Body of pancreas (tissue), 4 donors: ENCODE results near the gene RANGAP1. TPM values are rescaled to one million over a fixed set of nuclear protein-coding genes. Genes with fewer than 3 reads are reported as not detected.

Experiments
- ATAC-seq: fragments of 150-250 bp; one replicate; pipeline ENCODE4 v1.9.1; 2016
- DNase-seq, 4 donors: peaks; one replicate each; pipeline ENCODE4 v3.0.0-alpha.2; 2019
- H3K27ac ChIP-seq, 4 donors: fragments of 200-600 bp; sonication (generic); 1 replicate in 3 of 4; 2 replicates in 1 of 4; pipeline versions ENCODE4 v1.5.1 to v1.6.1; 2016 to 2019; ENCODE audit warnings: mild to moderate bottlenecking in 1 of 4, mixed read lengths in 1 of 4, moderate library complexity in 1 of 4
- H3K27me3 ChIP-seq, 2 donors: fragments of 200-600 bp; sonication (generic); one replicate each; pipeline ENCODE4 v1.6.0; 2016; ENCODE audit warnings: mild to moderate bottlenecking in 1 of 2
- H3K36me3 ChIP-seq, 2 donors: fragments of 200-600 bp; sonication (generic); replicated peaks in 1 of 2; 2 replicates each; pipeline ENCODE4 v1.5.1; 2016; ENCODE audit warnings: low read depth in 2 of 2; ENCODE audit not compliant: insufficient read depth in 1 of 2
- H3K4me1 ChIP-seq: fragments of 200-600 bp; sonication (generic); one replicate; pipeline ENCODE4 v1.6.0; 2016
- H3K4me3 ChIP-seq, 2 donors: fragments of 200-600 bp; sonication (generic); 1 replicate in 1 of 2; 2 replicates in 1 of 2; pipeline ENCODE4 v1.5.1; 2016 to 2019
- H3K9me3 ChIP-seq, 3 donors: fragments of 200-600 bp; sonication (generic); 1 replicate in 2 of 3; 2 replicates in 1 of 3; pipeline ENCODE4 v1.5.1; 2016
- CTCF ChIP-seq, 7 experiments: fragments of 450-650 bp in 4 of 7; fragments of 200-600 bp in 3 of 7; sonication (generic) in 3 of 7; IDR thresholded peaks; one replicate each; pipeline ENCODE4 v1.5.1; 2016 to 2019; ENCODE audit warnings: antibody characterized with exemption in 7 of 7
- POLR2A ChIP-seq, 3 donors: fragments of 450-650 bp; IDR thresholded peaks; one replicate each; pipeline ENCODE4 v1.6.1; 2016; ENCODE audit warnings: antibody characterized with exemption in 3 of 3, mild to moderate bottlenecking in 2 of 3
- WGBS, 2 donors: methylation state at CpG; one replicate each; pipeline ENCODE4 v1.1.5; 2017; 5-methylcytosine and 5-hydroxymethylcytosine counted together
- intact Hi-C: fragments of 100-400 bp; cut with DNase I; formaldehyde crosslinking; loops from one replicate; pipeline ENCODE4 v1.15.1; 2023
- total RNA-seq, 2 donors: library from RNA; depleted of rRNA; stranded (reverse); fragments of >200 nt; gene quantifications; one replicate each; pipeline ENCODE4 v1.1.0, GENCODE V29; 2016

The RANGAP1 gene
- total RNA-seq, 2 donors from 2014 or later, result 45.4 to 62.3 TPM

DNA sequence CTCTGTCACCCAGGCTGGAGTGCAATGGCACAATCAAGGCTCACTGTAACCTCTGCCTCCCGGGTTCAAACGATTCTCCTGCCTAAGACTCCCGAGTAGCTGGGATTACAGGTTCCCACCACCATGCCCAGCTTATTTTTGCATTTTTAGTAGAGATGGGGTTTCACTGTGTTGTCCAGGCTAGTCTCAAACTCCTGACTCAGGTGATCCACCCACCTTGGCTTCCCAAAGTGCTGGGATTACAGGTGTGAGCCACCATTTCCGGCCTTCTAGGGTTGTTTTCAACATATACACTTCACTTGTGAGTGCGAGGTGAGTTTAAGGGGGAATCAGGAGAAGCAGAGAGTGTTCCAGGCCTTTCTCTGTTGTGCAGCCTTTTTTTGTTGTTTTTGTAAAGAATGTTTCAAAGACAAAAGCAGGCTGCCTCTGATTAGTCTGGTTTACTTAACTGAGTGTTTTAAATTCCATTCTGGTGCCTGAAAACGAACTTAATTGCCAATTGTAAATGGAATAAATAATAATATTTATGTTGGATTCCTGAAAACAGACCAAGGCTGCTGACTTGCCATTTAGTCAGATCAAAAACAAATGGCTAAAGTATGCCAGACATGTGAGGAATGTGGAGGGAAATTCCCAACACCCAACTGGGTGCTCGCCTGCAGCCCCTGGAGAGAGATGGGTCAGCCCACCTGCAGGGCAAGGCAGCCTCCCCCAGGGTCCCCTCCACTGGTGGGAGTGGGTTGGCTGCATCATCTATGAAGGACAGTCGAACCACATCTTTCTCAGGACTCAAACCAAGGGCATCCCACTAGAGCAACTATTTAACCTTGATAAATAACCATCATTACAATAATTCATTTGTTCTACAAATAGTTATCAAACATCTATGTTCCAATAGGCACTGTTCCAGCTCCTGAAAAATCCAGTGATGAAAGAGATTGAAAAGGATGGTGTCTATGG lies 4.6 kb upstream of the RANGAP1 start:
- Histone ChIP-seq H3K9me3 (no peaks in the 10 kb centered on the region), H3K27ac (peak overlapping the region; percentile 45 to 91 (median 78)), H3K4me3 (no peak overlapping the region), H3K27me3 (no peaks in the 10 kb centered on the region), H3K36me3 (no peaks in the 10 kb centered on the region), H3K4me1 (peaks cover 37% of the 10 kb centered on the region)
- no peak for ATAC-seq
- WGBS, 2 donors, result 65% methylated on average over 8 of the region's 8 CpGs
- peak in 3 of 4 donors; percentile 24 to 43 (median 29) for DNase-seq
- intact Hi-C loops, result no loop called here
- TF ChIP-seq POLR2A (IDR thresholded peaks at IDR 0.05) (no peak), CTCF (IDR thresholded peaks at IDR 0.05) (no peak)

DNA sequence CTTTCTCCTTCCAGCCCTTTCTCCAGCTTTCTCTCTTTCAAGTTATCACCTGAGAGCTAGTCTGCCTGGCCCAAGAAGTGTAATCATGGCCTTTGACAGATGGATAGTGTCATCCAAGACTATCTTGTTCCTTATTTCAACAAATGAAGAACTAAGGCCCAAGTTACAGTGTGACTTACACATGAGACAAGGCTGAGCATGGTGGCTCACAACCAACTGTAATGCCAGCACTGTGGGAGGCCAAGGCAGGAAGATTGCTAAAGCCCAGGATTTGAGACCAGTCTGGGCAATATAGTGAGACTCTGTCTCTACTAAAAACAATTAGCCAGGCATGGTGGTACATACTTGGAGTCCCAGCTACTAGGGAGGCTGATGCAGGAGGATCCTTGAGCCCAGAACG lies 3.7 kb upstream of the RANGAP1 start:
- DNase-seq, result no peak
- Histone ChIP-seq H3K4me1 (peaks cover 44% of the 10 kb centered on the region), H3K27me3 (no peaks in the 10 kb centered on the region), H3K4me3 (no peak overlapping the region), H3K36me3 (no peaks in the 10 kb centered on the region), H3K27ac (peak overlapping the region in 3 of 4 donors; percentile 82 to 91 (median 90)), H3K9me3 (no peaks in the 10 kb centered on the region)
- ATAC-seq, result no peak
- TF ChIP-seq POLR2A (IDR thresholded peaks at IDR 0.05), result no peak
- no peak for TF ChIP-seq CTCF (IDR thresholded peaks at IDR 0.05)
- WGBS, 2 donors, result 59 to 100% methylated on average over 1 of the region's 1 CpG
- intact Hi-C loops, result no loop called here

- H3K36me3 ChIP-seq, result no peaks in the 10 kb centered on the region
- WGBS, 2 donors, result 43 to 44% methylated on average over 8 to 9 of the region's 9 CpGs
- H3K4me3 ChIP-seq, result no peak overlapping the region
- ATAC-seq, result peak; percentile 47
- H3K27me3 ChIP-seq, result no peaks in the 10 kb centered on the region
- TF ChIP-seq CTCF (IDR thresholded peaks at IDR 0.05) (no peak), POLR2A (IDR thresholded peaks at IDR 0.05) (peak; percentile 40 to 71 (median 48))
- no peaks in the 10 kb centered on the region for H3K9me3 ChIP-seq
- intact Hi-C loops, result no loop called here
- peak overlapping the region; percentile 82 to 91 (median 86) for H3K27ac ChIP-seq
- DNase-seq, result peak; percentile 59 to 77 (median 68)
- H3K4me1 ChIP-seq, result peaks cover 49% of the 10 kb centered on the region
These were observed 2.4 kb upstream of the RANGAP1 start for GRCh38 chr22:41288245-41288946.

- DNase-seq (peak in 1 of 4 donors; percentile 56), ATAC-seq (peak; percentile 9)
- intact Hi-C loops, result no loop called here
- TF ChIP-seq CTCF (IDR thresholded peaks at IDR 0.05) (no peak), POLR2A (IDR thresholded peaks at IDR 0.05) (no peak)
- Histone ChIP-seq H3K4me1 (peaks cover 49% of the 10 kb centered on the region), H3K27me3 (no peaks in the 10 kb centered on the region), H3K4me3 (no peak overlapping the region), H3K36me3 (no peaks in the 10 kb centered on the region), H3K9me3 (no peaks in the 10 kb centered on the region), H3K27ac (peak overlapping the region; percentile 82 to 91 (median 89))
- 0 to 1% methylated on average over 15 of the region's 15 CpGs for WGBS, 2 donors
These were observed 678 bp upstream of the RANGAP1 start for GRCh38 chr22:41286639-41287091.
